Hematopoietic multipotent progenitor cell treated with erythropoietin and hydrocortisone succinate and interleukin-3 and kit ligand, for 4 days (in vitro differentiated cells): Measurements from ENCODE around the gene SLCO2B1.

Source experiments
- DNase-seq: peaks from one replicate; pipeline ENCODE4 v3.0.0-alpha.2; 2015

Gene SLCO2B1

DNA sequence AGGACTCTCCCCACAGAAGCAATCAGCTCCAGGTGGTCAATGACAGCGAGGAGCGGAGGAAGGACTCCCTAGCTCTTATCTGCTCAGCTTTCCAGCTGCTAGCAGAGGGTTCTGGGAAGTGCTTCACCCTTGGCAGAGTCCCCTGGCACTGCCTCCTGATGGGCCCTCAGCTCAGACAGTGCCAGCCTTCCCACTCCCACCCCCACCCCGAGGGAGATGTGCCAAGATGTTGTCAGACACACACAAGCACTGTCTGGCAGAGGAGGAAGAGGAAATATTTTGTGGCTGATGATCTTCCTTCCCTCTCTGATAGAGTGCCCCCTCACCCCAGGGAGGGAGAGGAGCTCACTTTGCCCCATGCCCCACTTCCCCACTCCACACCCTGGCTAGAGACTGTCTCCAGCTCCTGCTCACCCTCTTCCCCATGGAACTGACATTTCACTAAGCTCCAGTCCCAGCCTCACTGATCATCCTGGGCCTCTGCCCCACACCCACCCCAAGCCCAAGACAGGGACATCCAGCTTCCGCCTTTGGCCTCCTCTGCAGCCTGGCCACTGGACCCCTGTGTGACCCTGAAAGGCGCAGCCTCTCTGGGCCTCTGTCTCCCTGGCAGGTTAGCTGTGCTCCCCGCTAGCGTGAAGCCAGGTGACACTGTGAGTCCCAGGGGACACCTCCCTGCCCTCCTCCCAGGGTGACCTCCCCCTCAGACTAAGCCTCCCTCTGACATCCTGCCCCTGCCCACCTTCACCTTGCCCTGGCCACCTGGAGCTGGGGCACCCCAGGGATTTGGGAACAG, 44.5 kb downstream of the SLCO2B1 start:
- peak; percentile 19 for DNase-seq

DNA sequence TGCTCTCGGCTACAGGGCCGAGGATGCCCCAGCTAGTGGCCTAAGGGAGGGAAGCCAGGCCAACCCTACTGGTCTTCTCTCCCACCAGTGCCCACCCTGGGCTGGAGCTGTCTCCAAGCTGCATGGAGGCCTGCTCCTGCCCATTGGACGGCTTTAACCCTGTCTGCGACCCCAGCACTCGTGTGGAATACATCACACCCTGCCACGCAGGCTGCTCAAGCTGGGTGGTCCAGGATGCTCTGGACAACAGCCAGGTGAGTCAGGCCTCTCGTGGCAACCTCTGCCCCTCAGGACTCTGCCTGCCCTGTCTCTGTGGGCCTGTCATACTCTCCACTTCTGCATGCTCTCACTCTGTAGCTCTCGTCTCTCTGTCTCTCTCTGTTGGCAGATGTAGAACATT, 45.5 kb downstream of the SLCO2B1 start:
- no peak for DNase-seq

GRCh38 chr11:75197512-75198277, 46.8 kb downstream of the SLCO2B1 start:
- no peak for DNase-seq

DNA sequence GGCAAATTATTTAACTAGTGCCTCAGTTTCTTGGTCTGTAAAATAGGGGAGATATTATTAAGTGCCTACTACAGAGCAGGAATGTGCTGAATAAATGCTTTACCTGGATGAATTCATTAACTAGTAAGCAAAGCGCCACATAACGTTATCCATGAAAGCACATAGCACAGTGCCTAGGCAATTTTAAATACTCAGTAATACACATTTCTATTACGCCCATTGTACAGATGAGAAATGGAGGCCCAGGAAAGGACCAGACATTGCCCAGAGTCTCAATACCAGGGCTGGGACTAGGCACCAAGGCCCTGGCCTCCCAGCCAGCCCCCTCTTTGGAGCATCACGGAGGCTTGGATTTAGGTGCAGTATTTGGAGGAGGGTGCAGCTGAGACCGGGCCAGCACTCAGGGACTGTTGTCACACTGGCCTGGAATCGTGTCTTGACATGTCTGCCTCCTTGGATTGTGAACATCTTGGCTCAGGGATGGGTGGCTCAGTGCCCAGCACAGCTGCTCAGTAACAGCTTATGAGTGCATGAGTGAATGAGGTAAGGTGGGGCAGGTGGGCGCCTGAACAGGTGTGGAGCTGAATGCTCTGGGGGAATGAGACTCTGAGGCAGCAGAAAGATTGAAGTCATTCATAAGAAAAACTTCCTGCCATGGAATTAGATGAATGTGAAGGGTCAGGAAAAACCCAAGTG, 47.5 kb downstream of the SLCO2B1 start:
- no peak for DNase-seq

DNA sequence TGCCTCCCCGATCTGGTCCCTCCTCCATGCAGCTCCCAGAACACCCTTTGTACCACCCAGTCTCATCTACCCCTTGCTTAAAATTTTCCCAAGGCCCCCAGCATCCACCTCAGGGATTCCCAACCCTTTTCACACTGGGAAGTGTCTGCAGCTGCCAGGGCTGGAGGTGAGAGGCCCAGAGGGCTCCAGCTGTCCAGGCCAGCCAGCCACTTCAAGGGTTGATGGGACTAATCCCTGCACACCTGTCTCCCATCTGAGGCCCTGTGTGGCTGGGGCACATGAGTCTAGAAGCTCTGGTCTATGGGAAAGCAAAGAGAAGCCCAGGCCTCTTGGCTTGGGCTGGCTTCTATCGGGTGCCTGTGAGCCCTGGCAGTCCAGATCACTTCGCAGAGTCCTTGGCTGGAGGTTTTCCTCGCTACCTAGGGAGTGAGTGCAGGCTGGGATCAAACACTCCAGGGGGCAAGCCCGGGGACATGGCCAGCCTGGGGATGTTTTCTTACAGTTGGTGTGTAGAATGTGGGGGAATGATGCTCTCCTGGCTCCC, 48.6 kb downstream of the SLCO2B1 start:
- no peak for DNase-seq

DNA sequence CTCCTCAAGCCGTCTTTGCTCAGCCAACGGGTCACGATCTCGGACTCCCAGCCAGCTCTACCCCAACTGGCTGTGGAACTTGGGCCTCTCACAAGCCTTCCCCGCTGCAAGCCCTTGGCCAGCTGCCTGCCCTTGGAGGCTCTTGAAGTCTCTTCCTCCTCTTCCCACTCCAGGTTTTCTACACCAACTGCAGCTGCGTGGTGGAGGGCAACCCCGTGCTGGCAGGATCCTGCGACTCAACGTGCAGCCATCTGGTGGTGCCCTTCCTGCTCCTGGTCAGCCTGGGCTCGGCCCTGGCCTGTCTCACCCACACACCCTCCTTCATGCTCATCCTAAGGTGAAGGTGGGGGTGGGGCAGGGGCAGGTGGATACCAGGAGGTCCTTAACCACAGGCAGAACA, 49.1 kb downstream of the SLCO2B1 start:
- no peak for DNase-seq

DNA sequence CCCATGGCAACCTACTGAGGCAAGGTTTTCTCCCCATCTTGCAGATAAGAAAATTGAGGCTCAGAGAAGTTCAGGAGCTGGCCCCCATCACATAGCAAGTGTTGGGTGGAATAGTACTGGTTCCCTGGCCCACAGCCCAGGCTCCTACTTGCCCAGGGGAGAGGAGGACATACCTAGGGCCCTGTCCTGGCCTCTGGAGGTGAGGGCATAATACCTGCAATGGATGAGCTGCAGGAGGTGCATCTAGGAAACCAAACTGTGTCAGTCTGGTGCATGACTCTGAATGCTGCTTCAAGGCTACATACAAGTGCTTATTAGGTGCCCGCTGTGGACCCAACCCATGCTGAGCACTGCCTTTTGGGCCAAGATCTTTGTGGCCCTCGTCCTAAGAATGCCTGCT, 49.6 kb downstream of the SLCO2B1 start:
- DNase-seq: no peak

- no peak for DNase-seq
Observed at GRCh38 chr11:75201771-75202170, 50.9 kb downstream of the SLCO2B1 start.

- no peak for DNase-seq
Observed at GRCh38 chr11:75202195-75202594, 51.3 kb downstream of the SLCO2B1 start.

DNA sequence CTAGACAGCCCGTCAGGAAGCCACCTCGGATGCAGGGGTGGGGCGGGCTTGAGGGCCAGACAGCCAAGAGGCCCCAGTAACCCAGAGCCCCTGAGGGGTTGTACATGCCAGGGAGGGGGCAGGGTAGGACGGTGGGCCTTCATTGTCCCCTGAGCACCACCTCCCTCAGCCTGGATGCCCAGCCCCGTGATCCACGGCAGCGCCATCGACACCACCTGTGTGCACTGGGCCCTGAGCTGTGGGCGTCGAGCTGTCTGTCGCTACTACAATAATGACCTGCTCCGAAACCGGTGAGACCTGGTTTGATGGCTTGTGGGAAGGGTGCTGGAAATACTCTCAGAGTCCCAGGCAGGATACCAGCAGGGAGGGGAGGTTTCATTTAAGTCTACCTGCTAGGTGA, 52.2 kb downstream of the SLCO2B1 start:
- DNase-seq: no peak

GRCh38 chr11:75203641-75204011, 52.7 kb downstream of the SLCO2B1 start:
- DNase-seq: no peak

DNA sequence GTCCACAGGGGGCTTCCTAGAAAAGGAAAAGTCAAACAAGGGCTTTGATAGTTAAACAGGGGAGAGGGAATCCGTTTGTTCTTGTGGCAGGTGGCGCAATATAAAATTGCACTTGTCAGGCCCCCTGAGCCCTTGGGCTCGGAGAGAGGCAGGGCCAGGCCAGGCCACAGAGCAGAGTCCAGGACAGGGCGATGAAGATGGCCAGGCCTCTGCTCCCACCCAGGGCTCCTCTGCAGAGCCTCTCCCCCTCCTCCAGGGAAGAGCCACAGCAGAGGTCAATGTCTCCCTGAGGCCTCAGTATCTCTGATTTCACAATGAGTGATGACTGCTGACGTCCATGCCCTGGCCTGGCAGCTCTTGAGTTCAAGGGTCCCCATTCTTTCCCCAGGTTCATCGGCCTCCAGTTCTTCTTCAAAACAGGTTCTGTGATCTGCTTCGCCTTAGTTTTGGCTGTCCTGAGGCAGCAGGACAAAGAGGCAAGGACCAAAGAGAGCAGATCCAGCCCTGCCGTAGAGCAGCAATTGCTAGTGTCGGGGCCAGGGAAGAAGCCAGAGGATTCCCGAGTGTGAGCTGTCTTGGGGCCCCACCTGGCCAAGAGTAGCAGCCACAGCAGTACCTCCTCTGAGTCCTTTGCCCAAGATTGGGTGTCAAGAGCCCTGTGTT, 53.2 kb downstream of the SLCO2B1 start:
- DNase-seq: no peak

DNA sequence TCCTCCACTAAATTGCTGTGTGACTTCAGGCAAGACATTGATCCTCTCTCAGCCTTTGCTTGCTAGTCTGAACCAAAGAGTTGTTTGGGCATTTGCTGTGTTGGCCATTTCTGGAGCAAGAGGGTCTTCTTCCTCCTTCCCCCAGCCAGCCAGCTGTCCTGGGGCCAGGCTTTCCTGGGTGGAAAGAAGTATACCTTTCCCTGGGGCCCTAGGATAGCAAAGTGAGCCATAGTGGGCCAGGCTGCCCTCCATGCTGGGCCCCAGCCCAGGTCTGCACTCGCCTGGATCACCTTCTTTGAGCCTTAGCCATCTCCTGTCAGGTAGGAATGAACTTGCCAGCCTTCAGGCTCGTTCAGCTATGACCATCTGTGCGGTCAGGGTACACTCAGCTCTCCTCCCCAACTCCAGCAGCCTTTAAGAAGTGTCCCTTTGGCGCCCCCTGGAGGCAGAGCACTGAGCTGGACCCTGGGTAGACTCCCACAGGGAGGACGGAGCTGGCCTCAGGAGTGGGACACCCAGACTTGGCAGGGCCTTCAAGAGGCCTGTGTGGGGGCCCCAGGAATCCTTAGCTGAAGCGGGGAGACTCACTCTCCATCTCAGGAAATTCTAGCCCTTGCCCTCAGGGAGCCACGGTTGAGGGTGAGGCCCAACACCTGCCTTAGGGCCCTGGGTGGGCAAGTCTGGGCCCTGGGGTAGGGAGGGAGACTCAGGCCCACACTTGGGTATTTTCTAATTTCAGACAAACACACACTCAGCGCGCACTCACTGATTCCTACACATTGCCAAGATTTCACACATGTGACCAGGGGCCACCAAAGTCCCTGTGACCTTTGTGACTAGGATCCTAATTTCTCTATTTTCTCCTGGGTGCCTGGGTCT, 54.0 kb downstream of the SLCO2B1 start:
- peak; percentile 90 for DNase-seq

DNA sequence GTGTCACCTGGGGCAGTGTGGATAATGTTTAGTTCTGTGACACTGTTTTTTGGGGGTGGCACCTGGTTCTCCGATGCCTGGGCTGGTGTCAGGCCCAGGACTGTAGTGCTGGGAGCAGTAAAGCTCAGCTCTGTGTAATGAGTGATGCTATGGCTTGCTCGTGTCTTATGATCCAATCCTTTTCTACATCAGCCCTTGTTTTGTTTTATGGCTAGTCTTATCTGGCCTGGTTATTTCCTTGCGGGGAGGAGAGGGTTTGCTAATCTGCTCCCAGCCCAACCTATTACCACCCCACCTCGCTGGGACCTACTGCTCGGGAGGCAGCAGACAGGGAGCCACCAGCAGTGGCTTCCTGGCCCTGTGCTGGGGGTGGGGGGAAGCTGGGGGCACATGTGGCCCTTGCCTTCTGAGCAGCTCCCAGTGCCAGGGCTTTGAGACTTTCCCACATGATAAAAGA, 54.7 kb downstream of the SLCO2B1 start:
- no peak for DNase-seq

DNA sequence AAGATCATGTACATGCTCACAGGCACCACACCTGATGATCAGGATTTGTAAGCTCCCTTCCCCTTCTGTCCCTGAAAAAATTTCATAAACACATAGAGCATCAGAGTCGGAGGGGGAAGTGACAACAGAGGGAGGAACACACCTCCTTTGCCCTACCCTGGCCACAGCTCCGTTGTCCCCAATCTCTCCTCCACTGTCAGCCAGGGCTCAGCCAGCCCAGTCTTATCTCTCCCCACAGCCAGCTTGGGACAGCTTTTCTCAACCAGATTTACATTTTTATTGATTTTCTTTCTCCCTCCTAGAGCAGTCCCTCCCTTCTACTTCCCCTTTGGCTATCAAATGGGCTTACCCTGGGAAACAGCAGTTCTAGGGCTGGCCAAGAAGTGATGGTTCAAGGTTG, 57.5 kb downstream of the SLCO2B1 start:
- peak; percentile 71 for DNase-seq

GRCh38 chr11:75212411-75212810, 61.5 kb downstream of the SLCO2B1 start:
- DNase-seq: no peak

DNA sequence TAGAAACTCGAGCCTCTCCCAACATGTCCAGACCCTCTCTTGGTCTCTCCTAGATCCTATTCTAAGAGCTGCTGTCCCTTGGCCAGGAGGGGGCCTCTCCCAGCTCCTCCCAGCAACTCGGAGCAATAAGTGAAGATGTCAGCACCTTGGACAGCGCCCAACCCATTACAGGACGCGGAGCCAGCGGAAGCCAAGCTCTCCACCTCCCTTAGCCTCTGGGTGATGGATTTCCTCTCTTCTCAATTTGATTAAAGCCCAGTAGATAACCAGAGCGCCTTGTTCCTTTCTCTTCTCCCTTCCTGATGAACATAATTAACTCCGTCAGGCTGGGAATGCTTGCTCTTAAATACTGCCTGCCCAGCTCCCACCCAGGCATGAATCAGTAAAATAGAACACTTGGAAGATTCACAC, 63.5 kb downstream of the SLCO2B1 start:
- peak; percentile 96 for DNase-seq

DNA sequence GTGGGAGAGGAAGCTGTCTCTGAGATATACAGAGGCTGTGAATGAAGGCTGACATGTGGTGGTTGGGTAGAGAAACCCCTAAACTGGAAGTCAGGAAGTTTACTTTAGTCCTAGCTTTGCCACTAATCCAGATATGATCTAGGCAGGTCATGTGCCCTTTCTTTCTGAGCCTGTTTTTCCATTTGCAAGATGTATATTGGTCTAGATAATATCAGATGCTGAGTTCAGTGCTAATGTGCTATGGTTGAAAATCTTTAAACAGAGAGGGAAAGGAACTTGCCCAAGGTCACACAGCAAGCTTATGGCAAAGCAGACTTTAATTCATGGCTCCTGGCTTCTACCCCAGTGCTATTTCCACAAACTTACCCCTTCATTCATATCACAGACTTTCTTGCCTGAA, 63.9 kb downstream of the SLCO2B1 start:
- DNase-seq: no peak

GRCh38 chr11:75219869-75220268, 69.0 kb downstream of the SLCO2B1 start:
- no peak for DNase-seq

- DNase-seq: no peak
Observed at GRCh38 chr11:75223954-75224643, 73.2 kb downstream of the SLCO2B1 start.

GRCh38 chr11:75225794-75226193, 74.9 kb downstream of the SLCO2B1 start:
- no peak for DNase-seq
